HL-60 (cell line): ENCODE results near the gene CENPN.

Source experiments
- POLR2AphosphoS5 ChIP-seq: IDR thresholded peaks from 2 replicates; pipeline ENCODE4 v1.6.1; 2012; ENCODE audit warnings: low read depth
- SPI1 ChIP-seq: IDR thresholded peaks from 2 replicates; pipeline ENCODE4 v1.6.1; 2012; ENCODE audit warnings: low read depth, mild to moderate bottlenecking, borderline replicate concordance
- TF ChIP-seq, protein P1 (sequence below): IDR thresholded peaks from one replicate; pipeline ENCODE4 v1.5.1; 2011; ENCODE audit warnings: low read length, control low read depth, inconsistent platforms; ENCODE audit not compliant: insufficient read depth
- TF ChIP-seq, protein P2 (sequence below): IDR thresholded peaks from 2 replicates; pipeline ENCODE4 v1.6.1; 2012; ENCODE audit warnings: low read depth; ENCODE audit not compliant: insufficient replicate concordance

DNA sequence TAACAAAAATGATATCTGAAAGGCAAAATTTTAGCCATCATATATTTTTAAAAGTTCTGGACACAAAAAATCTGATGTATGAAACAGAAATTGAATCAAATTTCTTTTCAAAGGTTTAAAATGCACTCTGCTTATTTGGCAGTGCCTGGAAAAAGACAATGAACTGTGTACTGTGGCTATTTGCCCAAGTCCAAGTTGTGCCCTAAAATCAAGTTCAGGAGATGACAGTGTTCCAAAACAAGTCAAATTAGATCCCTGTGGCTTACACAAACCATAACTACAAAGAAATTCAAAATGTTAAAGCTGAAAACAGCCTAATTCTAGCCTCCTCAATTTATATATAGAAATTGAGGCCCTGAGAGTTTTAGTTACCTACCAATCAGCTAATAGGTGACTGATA, 25.9 kb upstream of the CENPN start:
- TF ChIP-seq, protein P1, sequence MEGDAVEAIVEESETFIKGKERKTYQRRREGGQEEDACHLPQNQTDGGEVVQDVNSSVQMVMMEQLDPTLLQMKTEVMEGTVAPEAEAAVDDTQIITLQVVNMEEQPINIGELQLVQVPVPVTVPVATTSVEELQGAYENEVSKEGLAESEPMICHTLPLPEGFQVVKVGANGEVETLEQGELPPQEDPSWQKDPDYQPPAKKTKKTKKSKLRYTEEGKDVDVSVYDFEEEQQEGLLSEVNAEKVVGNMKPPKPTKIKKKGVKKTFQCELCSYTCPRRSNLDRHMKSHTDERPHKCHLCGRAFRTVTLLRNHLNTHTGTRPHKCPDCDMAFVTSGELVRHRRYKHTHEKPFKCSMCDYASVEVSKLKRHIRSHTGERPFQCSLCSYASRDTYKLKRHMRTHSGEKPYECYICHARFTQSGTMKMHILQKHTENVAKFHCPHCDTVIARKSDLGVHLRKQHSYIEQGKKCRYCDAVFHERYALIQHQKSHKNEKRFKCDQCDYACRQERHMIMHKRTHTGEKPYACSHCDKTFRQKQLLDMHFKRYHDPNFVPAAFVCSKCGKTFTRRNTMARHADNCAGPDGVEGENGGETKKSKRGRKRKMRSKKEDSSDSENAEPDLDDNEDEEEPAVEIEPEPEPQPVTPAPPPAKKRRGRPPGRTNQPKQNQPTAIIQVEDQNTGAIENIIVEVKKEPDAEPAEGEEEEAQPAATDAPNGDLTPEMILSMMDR: no peak
- TF ChIP-seq POLR2AphosphoS5 (no peak), SPI1 (no peak)
- TF ChIP-seq, protein P2, sequence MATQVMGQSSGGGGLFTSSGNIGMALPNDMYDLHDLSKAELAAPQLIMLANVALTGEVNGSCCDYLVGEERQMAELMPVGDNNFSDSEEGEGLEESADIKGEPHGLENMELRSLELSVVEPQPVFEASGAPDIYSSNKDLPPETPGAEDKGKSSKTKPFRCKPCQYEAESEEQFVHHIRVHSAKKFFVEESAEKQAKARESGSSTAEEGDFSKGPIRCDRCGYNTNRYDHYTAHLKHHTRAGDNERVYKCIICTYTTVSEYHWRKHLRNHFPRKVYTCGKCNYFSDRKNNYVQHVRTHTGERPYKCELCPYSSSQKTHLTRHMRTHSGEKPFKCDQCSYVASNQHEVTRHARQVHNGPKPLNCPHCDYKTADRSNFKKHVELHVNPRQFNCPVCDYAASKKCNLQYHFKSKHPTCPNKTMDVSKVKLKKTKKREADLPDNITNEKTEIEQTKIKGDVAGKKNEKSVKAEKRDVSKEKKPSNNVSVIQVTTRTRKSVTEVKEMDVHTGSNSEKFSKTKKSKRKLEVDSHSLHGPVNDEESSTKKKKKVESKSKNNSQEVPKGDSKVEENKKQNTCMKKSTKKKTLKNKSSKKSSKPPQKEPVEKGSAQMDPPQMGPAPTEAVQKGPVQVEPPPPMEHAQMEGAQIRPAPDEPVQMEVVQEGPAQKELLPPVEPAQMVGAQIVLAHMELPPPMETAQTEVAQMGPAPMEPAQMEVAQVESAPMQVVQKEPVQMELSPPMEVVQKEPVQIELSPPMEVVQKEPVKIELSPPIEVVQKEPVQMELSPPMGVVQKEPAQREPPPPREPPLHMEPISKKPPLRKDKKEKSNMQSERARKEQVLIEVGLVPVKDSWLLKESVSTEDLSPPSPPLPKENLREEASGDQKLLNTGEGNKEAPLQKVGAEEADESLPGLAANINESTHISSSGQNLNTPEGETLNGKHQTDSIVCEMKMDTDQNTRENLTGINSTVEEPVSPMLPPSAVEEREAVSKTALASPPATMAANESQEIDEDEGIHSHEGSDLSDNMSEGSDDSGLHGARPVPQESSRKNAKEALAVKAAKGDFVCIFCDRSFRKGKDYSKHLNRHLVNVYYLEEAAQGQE: no peak
